HL-60/S4 (cell line): ENCODE measurements around the gene MPL.

Source experiments
- in situ Hi-C: fragments of 300-500 bp; cut with MboI; formaldehyde crosslinking; loops from 2 replicates; pipeline ENCODE4 v1.14.3; 2022; ENCODE audit warnings: low sequenced_read_pairs

Gene MPL

GRCh38 chr1:43351421-43352350 is 14.1 kb downstream of the MPL start:
- in situ Hi-C loops: no loop called here

- in situ Hi-C loops: no loop called here
These were observed 14.7 kb downstream of the MPL start for GRCh38 chr1:43352351-43352705.

- in situ Hi-C loops: no loop called here
These were observed 15.3 kb downstream of the MPL start for GRCh38 chr1:43352881-43353280.

GRCh38 chr1:43354471-43354870 is 16.9 kb downstream of the MPL start:
- in situ Hi-C loops: no loop called here

GRCh38 chr1:43354936-43355335 is 17.3 kb downstream of the MPL start:
- in situ Hi-C loops: no loop called here

GRCh38 chr1:43357251-43357650 is 19.6 kb downstream of the MPL start:
- in situ Hi-C loops: no loop called here

GRCh38 chr1:43358121-43358745 is 20.6 kb downstream of the MPL start:
- in situ Hi-C loops: no loop called here

- in situ Hi-C loops: no loop called here
These were observed 21.4 kb downstream of the MPL start, which contains the start of gene CDC20 for GRCh38 chr1:43358746-43359693. TSS of gene CDC20 (plus strand) at chr1:43358981. CDS start at chr1:43359216, 235 bp downstream.

GRCh38 chr1:43359696-43360095 is 22.1 kb downstream of the MPL start:
- in situ Hi-C loops: no loop called here

GRCh38 chr1:43360616-43361015 is 23.0 kb downstream of the MPL start:
- in situ Hi-C loops: no loop called here

- in situ Hi-C loops: no loop called here
These were observed 25.8 kb downstream of the MPL start for GRCh38 chr1:43363283-43363934.

GRCh38 chr1:43363935-43364525 is 26.4 kb downstream of the MPL start:
- in situ Hi-C loops: no loop called here

- in situ Hi-C loops: no loop called here
These were observed 28.1 kb downstream of the MPL start for GRCh38 chr1:43365678-43366077.

GRCh38 chr1:43366179-43366578 is 28.6 kb downstream of the MPL start:
- in situ Hi-C loops: no loop called here

- in situ Hi-C loops: no loop called here
These were observed 29.0 kb downstream of the MPL start for GRCh38 chr1:43366601-43367025.

GRCh38 chr1:43367026-43367903 is 29.6 kb downstream of the MPL start:
- in situ Hi-C loops: no loop called here

- in situ Hi-C loops: no loop called here
These were observed 30.5 kb downstream of the MPL start, which contains the start of gene ELOVL1 for GRCh38 chr1:43367904-43368645. TSS of gene ELOVL1 (minus strand) at chr1:43368011. CDS start at chr1:43365609, 2,402 bp downstream.

GRCh38 chr1:43368646-43369020 is 31.0 kb downstream of the MPL start:
- in situ Hi-C loops: no loop called here
